Measurements from ENCODE around the gene DELE1.
"Not testable (repeated sequence)": the region's sequence is repeated elsewhere in the genome, so short reads cannot be mapped to it uniquely, and the experiment has no call there.

DELE1 gene

DNA sequence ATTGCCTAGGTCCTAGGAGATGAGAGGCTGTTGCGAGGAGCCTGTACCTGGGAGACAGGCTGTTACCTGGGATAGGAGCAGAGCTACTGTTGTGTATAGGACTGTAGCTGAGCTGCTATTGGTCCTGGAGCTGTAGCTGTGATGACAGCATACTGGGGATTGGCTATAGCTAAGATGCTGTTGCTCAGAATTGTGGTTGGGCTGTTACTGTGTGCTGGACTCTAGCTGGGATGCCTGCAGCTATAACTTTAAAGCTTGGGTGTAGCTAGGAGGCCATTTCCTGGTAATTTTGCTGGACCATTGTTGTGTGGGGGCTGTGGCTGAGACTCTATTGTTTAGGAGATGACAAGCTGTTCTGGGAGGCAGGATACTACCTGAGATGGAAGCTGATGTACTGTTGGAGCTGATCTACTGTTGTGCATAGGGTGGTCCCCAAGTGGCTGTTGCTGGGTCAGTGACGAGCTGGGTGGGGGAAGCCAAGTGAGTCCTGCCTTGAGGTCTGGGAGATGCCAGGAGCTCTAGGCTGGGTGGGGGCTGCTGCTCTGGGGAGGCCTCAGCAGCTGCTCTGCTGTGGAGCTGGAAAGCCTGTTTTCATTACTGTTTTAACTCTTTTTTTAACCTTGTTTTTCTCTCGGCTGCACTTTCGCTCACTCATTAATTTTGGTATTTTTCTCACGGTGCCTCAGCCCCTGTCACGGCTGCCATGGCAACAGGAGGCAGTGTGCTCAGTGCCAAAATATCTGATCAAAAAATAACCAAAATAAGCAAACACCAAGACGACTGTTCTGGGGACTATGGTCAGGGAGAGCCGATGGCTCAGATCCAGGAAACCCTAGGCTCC, 42.5 kb upstream of the DELE1 start:
- no peak overlapping the region for H3K4me3 ChIP-seq (ENCODE audit: low read depth, low read length)
- no peak for TF ChIP-seq CTCF (IDR thresholded peaks at IDR 0.05; ENCODE audit: borderline replicate concordance, insufficient read depth, low read depth, low read length)

- no peak for TF ChIP-seq CTCF (IDR thresholded peaks at IDR 0.05; ENCODE audit: borderline replicate concordance, insufficient read depth, low read depth, low read length)
- H3K4me3 ChIP-seq (ENCODE audit: low read depth, low read length): no peak overlapping the region
Measured at GRCh38 chr5:141881886-141882285, 41.8 kb upstream of the DELE1 start.

GRCh38 chr5:141882594-141883183, 41.0 kb upstream of the DELE1 start:
- TF ChIP-seq CTCF (IDR thresholded peaks at IDR 0.05; ENCODE audit: borderline replicate concordance, insufficient read depth, low read depth, low read length): no peak
- H3K4me3 ChIP-seq (ENCODE audit: low read depth, low read length): no peak overlapping the region

DNA sequence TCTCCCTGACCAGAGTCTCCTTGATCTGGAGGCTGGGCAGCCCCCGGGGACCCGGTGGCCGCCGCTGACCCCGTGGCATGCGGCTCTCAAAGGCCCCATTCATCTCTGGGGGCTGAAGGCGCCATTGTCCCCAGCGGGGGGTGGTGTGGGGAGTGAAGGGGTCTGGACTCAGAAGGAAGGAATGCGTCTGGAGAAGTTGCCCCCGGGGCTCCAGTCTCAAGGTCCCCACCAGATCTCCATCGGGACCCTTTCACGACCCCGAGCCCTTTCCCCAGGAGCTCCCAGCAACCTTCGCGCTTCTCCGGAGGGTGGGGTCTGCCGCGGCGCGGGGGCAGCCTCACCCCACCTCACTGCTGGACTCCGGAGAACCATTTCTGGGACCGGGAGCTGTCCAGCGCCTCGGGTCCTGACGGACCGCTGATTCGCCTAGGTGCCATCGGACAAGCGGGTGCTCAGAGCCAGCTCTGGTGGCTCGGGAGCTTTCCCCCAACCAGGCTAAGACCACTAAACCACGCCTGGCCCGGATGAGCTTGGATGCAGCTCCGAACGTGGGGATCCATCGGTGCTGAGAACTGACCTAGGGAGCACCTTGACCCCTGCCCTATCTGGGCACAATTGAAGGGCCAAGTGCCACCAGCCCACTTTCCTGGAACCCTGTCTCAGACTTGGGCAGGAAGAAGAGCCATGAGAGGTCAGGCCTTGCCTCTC, 40.3 kb upstream of the DELE1 start:
- H3K4me3 ChIP-seq (ENCODE audit: low read depth, low read length): no peak overlapping the region
- no peak for TF ChIP-seq CTCF (IDR thresholded peaks at IDR 0.05; ENCODE audit: borderline replicate concordance, insufficient read depth, low read depth, low read length)

GRCh38 chr5:141883892-141884318, 39.8 kb upstream of the DELE1 start:
- no peak for TF ChIP-seq CTCF (IDR thresholded peaks at IDR 0.05; ENCODE audit: borderline replicate concordance, insufficient read depth, low read depth, low read length)
- no peak overlapping the region for H3K4me3 ChIP-seq (ENCODE audit: low read depth, low read length)

GRCh38 chr5:141889282-141889871, 34.3 kb upstream of the DELE1 start:
- H3K4me3 ChIP-seq (ENCODE audit: low read depth, low read length): no peak overlapping the region
- peak; percentile 18; the same call in 1 of the 2 replicates for TF ChIP-seq CTCF (IDR thresholded peaks at IDR 0.05; ENCODE audit: borderline replicate concordance, insufficient read depth, low read depth, low read length)

GRCh38 chr5:141890429-141890828, 33.2 kb upstream of the DELE1 start:
- H3K4me3 ChIP-seq (ENCODE audit: low read depth, low read length): not testable (repeated sequence)

All from GM12875 (cell line).